Activated CD8-positive, alpha-beta T cell treated with anti-CD3 and anti-CD28 coated beads, Interleukin-2, amount 10 ng/mL, durations not matched to agents 7 days and 5 days (primary cell): ENCODE measurements around the gene TMEM131. TPM values are rescaled to one million over a fixed set of nuclear protein-coding genes. Genes with fewer than 3 reads are reported as not detected.

Experiments
- ATAC-seq: fragments of 150-1000 bp; cut with Tn5 transposase; one replicate; pipeline ENCODE4 v1.10.0; 2021; ENCODE audit warnings: moderate library complexity
- CTCF ChIA-PET: fragments of 350-600 bp; sonication (Branson Sonifier 250); formaldehyde crosslinking; loops from one replicate; lab custom pipeline; 2021; ENCODE audit warnings: antibody characterized with exemption; lab: Charles Lee
- POLR2A ChIA-PET: fragments of 350-600 bp; sonication (Branson Sonifier 250); formaldehyde crosslinking; loops from one replicate; lab custom pipeline; 2021; ENCODE audit warnings: antibody characterized with exemption; lab: Charles Lee
- DNase-seq: peaks from one replicate; pipeline ENCODE4 v3.0.0-alpha.2; 2020
- H3K27ac Mint-ChIP-seq: one replicate; pipeline ENCODE4 v1.8.0; 2021; ENCODE audit warnings: mild to moderate bottlenecking, mixed read lengths
- H3K27me3 Mint-ChIP-seq: one replicate; pipeline ENCODE4 v1.8.0; 2021; ENCODE audit warnings: low read depth, mixed read lengths
- H3K36me3 Mint-ChIP-seq: one replicate; pipeline ENCODE4 v1.8.0; 2021; ENCODE audit warnings: low read depth, mixed read lengths
- H3K4me1 Mint-ChIP-seq: one replicate; pipeline ENCODE4 v1.8.0; 2021; ENCODE audit warnings: low read depth, mixed read lengths
- H3K4me3 Mint-ChIP-seq: one replicate; pipeline ENCODE4 v1.8.0; 2021; ENCODE audit warnings: mild to moderate bottlenecking, mixed read lengths
- H3K9me3 Mint-ChIP-seq: one replicate; pipeline ENCODE4 v1.8.0; 2022; ENCODE audit warnings: mixed read lengths; ENCODE audit not compliant: insufficient read depth
- total RNA-seq, 2 experiments: library from RNA; stranded (reverse); gene quantifications; one replicate each; pipeline ENCODE4 v1.2.3, GENCODE V29; 2021

TMEM131 gene
- total RNA-seq, 2 experiments from 2014 or later, result 35.9 to 40.7 TPM

- Mint-ChIP-seq H3K4me3 (no peak overlapping the region), H3K36me3 (peaks cover 12% of the 10 kb centered on the region), H3K27me3 (no peaks in the 10 kb centered on the region), H3K4me1 (peaks cover 6% of the 10 kb centered on the region), H3K9me3 (no peaks in the 10 kb centered on the region), H3K27ac (no peak overlapping the region)
- ChIA-PET CTCF (interaction anchor here (0.7 to 1.8 kb wide), 8 partner anchors 12 to 76 kb away, joined by 3 to 7 read pairs (median 4); partner anchors contain the start of gene ZAP70), POLR2A (interaction anchor here (0.6 to 0.8 kb wide), 4 partner anchors 12 to 1552 kb away, joined by 3 read pairs; no protein-coding TSS in a partner anchor)
- DNase-seq, result no peak
- no peak for ATAC-seq
These were observed 221.3 kb downstream of the TMEM131 start for GRCh38 chr2:97774425-97774824.

GRCh38 chr2:97770445-97770844, 225.3 kb downstream of the TMEM131 start:
- Mint-ChIP-seq H3K36me3 (peaks cover 13% of the 10 kb centered on the region), H3K27me3 (no peaks in the 10 kb centered on the region), H3K4me1 (peaks cover 8% of the 10 kb centered on the region), H3K27ac (no peak overlapping the region), H3K9me3 (no peaks in the 10 kb centered on the region), H3K4me3 (no peak overlapping the region)
- DNase-seq (no peak), ATAC-seq (no peak)
- POLR2A ChIA-PET, result no interaction called here
- CTCF ChIA-PET, result interaction anchor here (0.9 to 2.3 kb wide), 2 partner anchors 18 to 71 kb away, joined by 3 to 6 read pairs; no protein-coding TSS in a partner anchor

- no peaks in the 10 kb centered on the region for H3K9me3 Mint-ChIP-seq
- POLR2A ChIA-PET, result no interaction called here
- no peak overlapping the region for H3K27ac Mint-ChIP-seq
- H3K4me3 Mint-ChIP-seq, result no peak overlapping the region
- peaks cover 8% of the 10 kb centered on the region for H3K4me1 Mint-ChIP-seq
- ATAC-seq (no peak), DNase-seq (no peak)
- CTCF ChIA-PET, result interaction anchor here (0.9 to 2.3 kb wide), 2 partner anchors 18 to 70 kb away, joined by 3 to 6 read pairs; no protein-coding TSS in a partner anchor
- H3K36me3 Mint-ChIP-seq, result peaks cover 17% of the 10 kb centered on the region
- no peaks in the 10 kb centered on the region for H3K27me3 Mint-ChIP-seq
These were observed 226.0 kb downstream of the TMEM131 start for GRCh38 chr2:97769711-97770110.

- Mint-ChIP-seq H3K27me3 (no peaks in the 10 kb centered on the region), H3K4me1 (peaks cover 5% of the 10 kb centered on the region), H3K9me3 (no peaks in the 10 kb centered on the region), H3K27ac (no peak overlapping the region), H3K4me3 (no peak overlapping the region), H3K36me3 (peaks cover 17% of the 10 kb centered on the region)
- CTCF ChIA-PET, result interaction anchor here (0.9 to 2.3 kb wide), 3 partner anchors 8 to 69 kb away, joined by 3 to 6 read pairs (median 5); no protein-coding TSS in a partner anchor
- ATAC-seq, result no peak
- POLR2A ChIA-PET, result no interaction called here
- no peak for DNase-seq
These were observed 226.4 kb downstream of the TMEM131 start for GRCh38 chr2:97769308-97769707.

- Mint-ChIP-seq H3K36me3 (peaks cover 25% of the 10 kb centered on the region), H3K27ac (no peak overlapping the region), H3K4me3 (no peak overlapping the region), H3K27me3 (no peaks in the 10 kb centered on the region), H3K4me1 (peaks cover 13% of the 10 kb centered on the region), H3K9me3 (no peaks in the 10 kb centered on the region)
- ChIA-PET POLR2A (no interaction called here), CTCF (interaction anchor here (1.0 to 2.1 kb wide), 5 partner anchors 11 to 619 kb away, joined by 3 to 10 read pairs (median 5); no protein-coding TSS in a partner anchor)
- DNase-seq (no peak), ATAC-seq (no peak)
These were observed 229.2 kb downstream of the TMEM131 start for GRCh38 chr2:97766567-97766966.

GRCh38 chr2:97765933-97766332, 229.8 kb downstream of the TMEM131 start:
- Mint-ChIP-seq H3K36me3 (peaks cover 28% of the 10 kb centered on the region), H3K4me3 (no peak overlapping the region), H3K27me3 (no peaks in the 10 kb centered on the region), H3K4me1 (peaks cover 19% of the 10 kb centered on the region), H3K9me3 (no peaks in the 10 kb centered on the region), H3K27ac (no peak overlapping the region)
- ChIA-PET POLR2A (no interaction called here), CTCF (no interaction called here)
- DNase-seq, result no peak
- ATAC-seq, result no peak

- ChIA-PET CTCF (interaction anchor here (0.8 to 0.9 kb wide), 2 partner anchors 50 to 174 kb away, joined by 3 read pairs; no protein-coding TSS in a partner anchor), POLR2A (no interaction called here)
- Mint-ChIP-seq H3K27me3 (no peaks in the 10 kb centered on the region), H3K27ac (no peak overlapping the region), H3K9me3 (no peaks in the 10 kb centered on the region), H3K4me1 (peaks cover 28% of the 10 kb centered on the region), H3K4me3 (no peak overlapping the region), H3K36me3 (peaks cover 38% of the 10 kb centered on the region)
- no peak for DNase-seq
- no peak for ATAC-seq
These were observed 231.0 kb downstream of the TMEM131 start for GRCh38 chr2:97764559-97765263.

GRCh38 chr2:97763176-97763845, 232.4 kb downstream of the TMEM131 start:
- Mint-ChIP-seq H3K36me3 (peaks cover 47% of the 10 kb centered on the region), H3K4me1 (peaks cover 40% of the 10 kb centered on the region), H3K27ac (peak overlapping the region; percentile 56), H3K9me3 (no peaks in the 10 kb centered on the region), H3K4me3 (no peak overlapping the region), H3K27me3 (no peaks in the 10 kb centered on the region)
- CTCF ChIA-PET, result interaction anchor here (0.7 to 2.0 kb wide), 4 partner anchors 11 to 64 kb away, joined by 3 to 6 read pairs (median 4); no protein-coding TSS in a partner anchor
- ATAC-seq (no peak), DNase-seq (no peak)
- POLR2A ChIA-PET, result interaction anchor here (0.7 kb wide), 2 partner anchors 11 to 1128 kb away, joined by 3 read pairs; no protein-coding TSS in a partner anchor

- H3K9me3 Mint-ChIP-seq, result no peaks in the 10 kb centered on the region
- CTCF ChIA-PET, result no interaction called here
- peak; percentile 72 for DNase-seq
- peak; percentile 76 for ATAC-seq
- peak overlapping the region; percentile 84 for H3K27ac Mint-ChIP-seq
- H3K27me3 Mint-ChIP-seq, result no peaks in the 10 kb centered on the region
- peaks cover 43% of the 10 kb centered on the region for H3K4me1 Mint-ChIP-seq
- H3K4me3 Mint-ChIP-seq, result peak overlapping the region; percentile 56
- peaks cover 54% of the 10 kb centered on the region for H3K36me3 Mint-ChIP-seq
- POLR2A ChIA-PET, result interaction anchor here (1.2 kb wide), 1 partner anchor 115 kb away, joined by 4 read pairs; the partner anchor contains the start of gene COX5B
These were observed 234.6 kb downstream of the TMEM131 start for GRCh38 chr2:97761192-97761591.

- H3K4me3 Mint-ChIP-seq, result peak overlapping the region; percentile 56
- POLR2A ChIA-PET, result no interaction called here
These were observed 235.2 kb downstream of the TMEM131 start for GRCh38 chr2:97760480-97761049.

GRCh38 chr2:97759727-97760407, 235.9 kb downstream of the TMEM131 start:
- ATAC-seq, result no peak
- Mint-ChIP-seq H3K9me3 (no peaks in the 10 kb centered on the region), H3K36me3 (peaks cover 54% of the 10 kb centered on the region), H3K4me3 (peak overlapping the region; percentile 38), H3K27ac (peak overlapping the region; percentile 84), H3K4me1 (peaks cover 43% of the 10 kb centered on the region), H3K27me3 (no peaks in the 10 kb centered on the region)
- no peak for DNase-seq
- CTCF ChIA-PET, result interaction anchor here (1.0 to 2.9 kb wide), 5 partner anchors 9 to 51 kb away, joined by 3 to 12 read pairs (median 5); no protein-coding TSS in a partner anchor
- POLR2A ChIA-PET, result no interaction called here

More at GRCh38 chr2:97760480-97761049, 235.2 kb downstream of the TMEM131 start:
- CTCF ChIA-PET, result no interaction called here
- ATAC-seq, result peak; percentile 31
- H3K36me3 Mint-ChIP-seq, result peaks cover 56% of the 10 kb centered on the region
- no peaks in the 10 kb centered on the region for H3K9me3 Mint-ChIP-seq
- H3K27me3 Mint-ChIP-seq, result no peaks in the 10 kb centered on the region
- DNase-seq, result no peak
- peak overlapping the region; percentile 84 for H3K27ac Mint-ChIP-seq
- H3K4me1 Mint-ChIP-seq, result peaks cover 43% of the 10 kb centered on the region
